Measurements from ENCODE around the gene SLC17A1. TPM values are rescaled to one million over a fixed set of nuclear protein-coding genes. Genes with fewer than 3 reads are reported as not detected.

SLC17A1 gene
- total and polyA plus RNA-seq, 8 donors = 0.16 TPM; not detected in 7

GRCh38 chr6:25868436-25869183 lies 36.8 kb upstream of the SLC17A1 start:
- ATAC-seq (no peak), DNase-seq (no peak), FAIRE-seq (no peak)
- TF ChIP-seq CTCF (IDR thresholded peaks at IDR 0.05) = no peak
- Histone ChIP-seq H3K36me3 (no peaks in the 10 kb centered on the region), H3K27ac (no peak overlapping the region), H3K4me1 (no peaks in the 10 kb centered on the region), H3K9me3 (no peaks in the 10 kb centered on the region), H3K27me3 (no peaks in the 10 kb centered on the region), H3K4me3 (no peak overlapping the region)
- WGBS, 2 donors = 73 to 79% methylated on average over 3 of the region's 3 CpGs
- intact Hi-C loops (cut with DNase I) = no loop called here

- Histone ChIP-seq H3K4me3 (no peak overlapping the region), H3K4me1 (no peaks in the 10 kb centered on the region), H3K27me3 (no peaks in the 10 kb centered on the region), H3K9me3 (no peaks in the 10 kb centered on the region), H3K27ac (no peak overlapping the region), H3K36me3 (no peaks in the 10 kb centered on the region)
- intact Hi-C loops (cut with DNase I) = no loop called here
- ATAC-seq (no peak), FAIRE-seq (no peak), DNase-seq (no peak)
- TF ChIP-seq CTCF (IDR thresholded peaks at IDR 0.05) = no peak
- 83 to 90% methylated on average over 3 of the region's 3 CpGs for WGBS, 2 donors
Observed at GRCh38 chr6:25866011-25866410, 34.2 kb upstream of the SLC17A1 start.

GRCh38 chr6:25863360-25863759 lies 31.5 kb upstream of the SLC17A1 start:
- no peaks in the 10 kb centered on the region for H3K9me3 ChIP-seq
- DNase-seq (no peak), ATAC-seq (no peak), FAIRE-seq (no peak)
- no peak for TF ChIP-seq CTCF (IDR thresholded peaks at IDR 0.05)
- no peak overlapping the region for H3K4me3 ChIP-seq
- H3K27me3 ChIP-seq = no peaks in the 10 kb centered on the region
- intact Hi-C loops (cut with DNase I) = no loop called here
- no peak overlapping the region for H3K27ac ChIP-seq
- no peaks in the 10 kb centered on the region for H3K36me3 ChIP-seq
- WGBS, 2 donors = 8 to 20% methylated on average over 2 of the region's 2 CpGs
- H3K4me1 ChIP-seq = no peaks in the 10 kb centered on the region

GRCh38 chr6:25862199-25862598 lies 30.3 kb upstream of the SLC17A1 start:
- intact Hi-C loops (cut with DNase I) = no loop called here
- Histone ChIP-seq H3K27ac (no peak overlapping the region), H3K27me3 (no peaks in the 10 kb centered on the region), H3K9me3 (no peaks in the 10 kb centered on the region), H3K4me3 (no peak overlapping the region), H3K36me3 (no peaks in the 10 kb centered on the region), H3K4me1 (no peaks in the 10 kb centered on the region)
- no peak for TF ChIP-seq CTCF (IDR thresholded peaks at IDR 0.05)
- ATAC-seq (no peak), DNase-seq (no peak), FAIRE-seq (no peak)
- 82 to 91% methylated on average over 4 of the region's 4 CpGs for WGBS, 2 donors

- TF ChIP-seq CTCF (IDR thresholded peaks at IDR 0.05) = no peak
- Histone ChIP-seq H3K27ac (no peak overlapping the region), H3K36me3 (no peaks in the 10 kb centered on the region), H3K4me3 (no peak overlapping the region), H3K27me3 (no peaks in the 10 kb centered on the region), H3K9me3 (no peaks in the 10 kb centered on the region), H3K4me1 (no peaks in the 10 kb centered on the region)
- ATAC-seq = no peak
- FAIRE-seq = no peak
- intact Hi-C loops (cut with DNase I) = no loop called here
- no peak for DNase-seq
Observed at GRCh38 chr6:25852756-25853155, 20.9 kb upstream of the SLC17A1 start.

All from pancreas (tissue), 10 donors.